ENCODE results near the gene TERT. TPM values are rescaled to one million over a fixed set of nuclear protein-coding genes. Genes with fewer than 3 reads are reported as not detected.

TERT gene
- total RNA-seq, 1 donor from 2014 or later, result not detected

DNA sequence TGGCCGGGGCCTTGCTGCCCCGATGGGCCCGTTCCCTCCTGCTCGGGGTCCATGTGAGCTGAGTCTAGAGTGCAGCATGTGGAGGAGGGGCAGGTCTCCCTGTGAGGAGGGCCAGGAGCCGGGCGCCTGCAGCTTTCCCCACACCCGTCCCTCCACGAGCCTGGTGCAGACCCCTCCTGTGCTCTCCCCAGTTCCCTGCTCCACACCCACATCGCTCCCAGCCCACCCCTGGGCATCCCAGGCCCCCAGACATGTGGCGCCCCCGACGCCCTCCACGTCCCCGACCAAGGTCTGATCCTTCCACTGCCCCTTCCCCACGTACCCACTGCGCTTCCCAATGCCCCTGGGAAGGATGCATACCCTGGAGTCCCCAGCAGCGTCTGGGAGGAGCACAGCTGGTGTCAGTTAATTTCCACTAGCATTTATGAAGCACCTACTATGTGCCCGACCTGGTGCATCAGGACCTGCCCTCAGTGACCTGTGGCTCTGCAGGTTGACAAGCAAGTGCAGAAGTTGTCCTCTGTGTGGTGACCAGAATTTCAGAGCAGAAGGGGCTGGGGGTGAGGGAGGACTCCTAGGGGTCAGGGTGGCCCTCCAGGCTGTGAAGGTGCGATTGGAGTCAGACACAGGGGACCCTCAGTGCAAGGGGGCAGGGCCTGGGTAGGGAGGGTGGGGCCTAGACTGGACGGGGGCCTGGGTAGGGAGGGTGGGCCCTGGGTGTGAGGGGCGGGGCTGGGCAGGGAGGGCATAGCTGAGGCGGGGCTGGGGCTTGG is 80.5 kb downstream of the TERT start:
- Mint-ChIP-seq H3K9me3 (ENCODE audit: low read depth) (peaks cover 8% of the 10 kb centered on the region), H3K4me3 (ENCODE audit: unreplicated experiment) (no peak overlapping the region), H3K27me3 (ENCODE audit: low read depth) (peaks cover 9% of the 10 kb centered on the region), H3K27ac (ENCODE audit: unreplicated experiment) (no peak overlapping the region), H3K4me1 (ENCODE audit: low read depth) (no peaks in the 10 kb centered on the region), H3K36me3 (ENCODE audit: low read depth) (no peaks in the 10 kb centered on the region)
- DNase-seq (ENCODE audit: low spot score), result peak; percentile 76
- TF ChIP-seq, protein P1, sequence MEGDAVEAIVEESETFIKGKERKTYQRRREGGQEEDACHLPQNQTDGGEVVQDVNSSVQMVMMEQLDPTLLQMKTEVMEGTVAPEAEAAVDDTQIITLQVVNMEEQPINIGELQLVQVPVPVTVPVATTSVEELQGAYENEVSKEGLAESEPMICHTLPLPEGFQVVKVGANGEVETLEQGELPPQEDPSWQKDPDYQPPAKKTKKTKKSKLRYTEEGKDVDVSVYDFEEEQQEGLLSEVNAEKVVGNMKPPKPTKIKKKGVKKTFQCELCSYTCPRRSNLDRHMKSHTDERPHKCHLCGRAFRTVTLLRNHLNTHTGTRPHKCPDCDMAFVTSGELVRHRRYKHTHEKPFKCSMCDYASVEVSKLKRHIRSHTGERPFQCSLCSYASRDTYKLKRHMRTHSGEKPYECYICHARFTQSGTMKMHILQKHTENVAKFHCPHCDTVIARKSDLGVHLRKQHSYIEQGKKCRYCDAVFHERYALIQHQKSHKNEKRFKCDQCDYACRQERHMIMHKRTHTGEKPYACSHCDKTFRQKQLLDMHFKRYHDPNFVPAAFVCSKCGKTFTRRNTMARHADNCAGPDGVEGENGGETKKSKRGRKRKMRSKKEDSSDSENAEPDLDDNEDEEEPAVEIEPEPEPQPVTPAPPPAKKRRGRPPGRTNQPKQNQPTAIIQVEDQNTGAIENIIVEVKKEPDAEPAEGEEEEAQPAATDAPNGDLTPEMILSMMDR (IDR thresholded peaks at IDR 0.05), result no peak

DNA sequence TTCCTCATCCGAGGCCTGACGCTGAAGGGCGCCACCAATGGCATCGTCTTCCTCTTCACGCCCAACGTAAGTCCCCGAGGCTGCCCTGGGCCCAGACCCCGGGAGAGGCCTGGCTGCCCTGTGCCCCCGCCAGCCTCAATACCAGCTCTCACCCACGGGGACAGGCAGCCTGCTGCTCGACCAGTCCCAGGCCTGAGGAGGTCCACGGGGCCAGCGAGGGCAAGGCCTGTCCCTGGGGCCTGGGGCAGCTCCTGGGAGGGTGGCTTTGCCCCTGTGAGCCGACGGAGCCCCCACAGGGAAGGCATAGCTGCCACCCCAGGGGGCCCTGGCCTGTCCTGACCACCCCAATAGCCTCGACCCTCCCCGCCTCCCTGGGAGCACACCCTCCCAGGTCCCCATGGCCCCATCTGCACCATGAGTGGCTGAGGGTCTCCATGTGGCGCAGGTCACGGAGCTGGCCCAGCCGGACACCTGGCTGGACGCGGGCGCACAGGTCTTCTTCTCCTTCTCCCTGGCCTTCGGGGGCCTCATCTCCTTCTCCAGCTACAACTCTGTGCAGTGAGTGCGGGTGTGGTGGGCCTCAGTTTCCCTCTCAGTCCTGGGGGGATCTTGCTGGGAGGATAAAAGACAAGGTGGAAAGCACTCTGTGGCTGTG is 81.2 kb downstream of the TERT start:
- H3K36me3 Mint-ChIP-seq (ENCODE audit: low read depth), result no peaks in the 10 kb centered on the region
- H3K4me1 Mint-ChIP-seq (ENCODE audit: low read depth), result no peaks in the 10 kb centered on the region
- DNase-seq (ENCODE audit: low spot score), result peak; percentile 92
- H3K9me3 Mint-ChIP-seq (ENCODE audit: low read depth), result peaks cover 8% of the 10 kb centered on the region
- H3K4me3 Mint-ChIP-seq (ENCODE audit: unreplicated experiment), result no peak overlapping the region
- TF ChIP-seq, protein P1 (IDR thresholded peaks at IDR 0.05), result no peak
- no peak overlapping the region for H3K27ac Mint-ChIP-seq (ENCODE audit: unreplicated experiment)
- H3K27me3 Mint-ChIP-seq (ENCODE audit: low read depth), result peaks cover 7% of the 10 kb centered on the region

DNA sequence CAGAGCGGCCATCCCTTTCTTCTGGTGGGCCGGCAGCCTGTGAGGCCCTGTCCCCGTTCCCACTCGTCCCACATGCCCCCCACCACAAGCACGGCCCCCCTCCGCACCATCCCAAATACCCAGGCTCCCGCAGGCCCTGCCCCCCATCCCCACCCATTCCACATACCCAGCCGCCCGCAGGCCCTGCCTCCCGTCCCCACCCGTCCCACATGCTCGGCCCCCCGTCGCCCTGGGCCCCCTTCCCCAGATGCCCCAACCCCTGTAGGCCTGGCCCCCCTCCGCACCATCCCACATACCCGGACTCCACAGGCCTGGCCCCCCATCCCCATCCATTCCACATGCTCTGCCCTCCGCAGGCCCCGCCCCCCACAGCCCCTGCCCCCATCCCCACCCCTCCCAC is 82.0 kb downstream of the TERT start:
- Mint-ChIP-seq H3K4me3 (ENCODE audit: unreplicated experiment) (no peak overlapping the region), H3K4me1 (ENCODE audit: low read depth) (no peaks in the 10 kb centered on the region), H3K9me3 (ENCODE audit: low read depth) (peaks cover 8% of the 10 kb centered on the region), H3K36me3 (ENCODE audit: low read depth) (no peaks in the 10 kb centered on the region), H3K27ac (ENCODE audit: unreplicated experiment) (no peak overlapping the region), H3K27me3 (ENCODE audit: low read depth) (peaks cover 10% of the 10 kb centered on the region)
- TF ChIP-seq, protein P1 (IDR thresholded peaks at IDR 0.05), result no peak
- DNase-seq (ENCODE audit: low spot score), result peak; percentile 71

DNA sequence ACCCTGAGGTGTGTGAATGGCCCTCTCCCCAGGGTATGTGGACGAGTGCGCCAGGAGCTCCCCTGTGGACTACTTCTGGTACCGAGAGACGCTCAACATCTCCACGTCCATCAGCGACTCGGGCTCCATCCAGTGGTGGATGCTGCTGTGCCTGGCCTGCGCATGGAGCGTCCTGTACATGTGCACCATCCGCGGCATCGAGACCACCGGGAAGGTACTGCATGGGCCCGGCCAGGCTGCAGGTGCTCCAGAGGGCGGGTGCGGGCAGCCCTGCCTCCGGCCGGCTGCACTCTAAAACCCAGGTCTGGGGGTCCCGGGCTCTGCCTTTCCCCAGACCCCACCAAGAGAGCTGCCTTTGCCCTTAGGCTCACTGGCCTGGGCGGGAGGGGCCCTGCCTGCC is 82.6 kb downstream of the TERT start:
- H3K27ac Mint-ChIP-seq (ENCODE audit: unreplicated experiment), result no peak overlapping the region
- H3K27me3 Mint-ChIP-seq (ENCODE audit: low read depth), result peaks cover 14% of the 10 kb centered on the region
- H3K4me3 Mint-ChIP-seq (ENCODE audit: unreplicated experiment), result no peak overlapping the region
- H3K36me3 Mint-ChIP-seq (ENCODE audit: low read depth), result no peaks in the 10 kb centered on the region
- DNase-seq (ENCODE audit: low spot score), result peak; percentile 91
- TF ChIP-seq, protein P1 (IDR thresholded peaks at IDR 0.05), result no peak
- peaks cover 8% of the 10 kb centered on the region for H3K9me3 Mint-ChIP-seq (ENCODE audit: low read depth)
- H3K4me1 Mint-ChIP-seq (ENCODE audit: low read depth), result no peaks in the 10 kb centered on the region

DNA sequence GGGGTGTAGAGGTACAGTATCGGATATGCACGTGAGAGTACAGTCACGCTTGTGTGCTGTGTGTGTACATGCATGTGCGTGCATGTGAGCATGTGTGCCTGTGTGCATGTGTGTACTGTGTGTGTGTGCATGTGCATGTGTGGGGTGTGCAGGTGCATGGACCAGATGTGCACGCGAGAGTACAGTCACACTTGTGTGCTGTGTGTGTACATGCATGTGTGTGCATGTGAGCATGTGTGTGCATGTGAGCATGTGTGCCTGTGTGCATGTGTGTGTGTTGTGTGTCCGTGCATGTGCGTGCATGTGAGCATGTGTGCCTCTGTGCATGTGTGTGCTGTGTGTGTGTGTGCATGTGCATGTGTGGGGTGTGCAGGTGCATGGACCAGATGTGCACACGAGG is 83.2 kb downstream of the TERT start:
- no peak for DNase-seq (ENCODE audit: low spot score)
- Mint-ChIP-seq H3K4me1 (ENCODE audit: low read depth) (no peaks in the 10 kb centered on the region), H3K36me3 (ENCODE audit: low read depth) (no peaks in the 10 kb centered on the region), H3K27me3 (ENCODE audit: low read depth) (peaks cover 14% of the 10 kb centered on the region), H3K4me3 (ENCODE audit: unreplicated experiment) (no peak overlapping the region), H3K27ac (ENCODE audit: unreplicated experiment) (no peak overlapping the region), H3K9me3 (ENCODE audit: low read depth) (peaks cover 8% of the 10 kb centered on the region)
- TF ChIP-seq, protein P1 (IDR thresholded peaks at IDR 0.05), result no peak
